ENCODE results near the gene BAG3.

Gene BAG3

GRCh38 chr10:119665901-119666708, 14.9 kb downstream of the BAG3 start:
- no peak for DNase-seq (ENCODE audit: extremely low read depth in 1 of 2, low read depth in 1 of 2)

- DNase-seq (ENCODE audit: extremely low read depth in 1 of 2, low read depth in 1 of 2) = no peak
Measured at GRCh38 chr10:119666709-119667004, 15.5 kb downstream of the BAG3 start.

GRCh38 chr10:119667562-119668328, 16.6 kb downstream of the BAG3 start:
- no peak for DNase-seq (ENCODE audit: extremely low read depth in 1 of 2, low read depth in 1 of 2)

GRCh38 chr10:119668461-119668860, 17.3 kb downstream of the BAG3 start:
- no peak for DNase-seq (ENCODE audit: extremely low read depth in 1 of 2, low read depth in 1 of 2)

- DNase-seq (ENCODE audit: extremely low read depth in 1 of 2, low read depth in 1 of 2) = no peak
Measured at GRCh38 chr10:119669331-119669730, 18.2 kb downstream of the BAG3 start.

GRCh38 chr10:119669975-119670640, 18.9 kb downstream of the BAG3 start:
- no peak for DNase-seq (ENCODE audit: extremely low read depth in 1 of 2, low read depth in 1 of 2)

GRCh38 chr10:119670717-119671116, 19.5 kb downstream of the BAG3 start:
- no peak for DNase-seq (ENCODE audit: extremely low read depth in 1 of 2, low read depth in 1 of 2)

- DNase-seq (ENCODE audit: extremely low read depth in 1 of 2, low read depth in 1 of 2) = no peak
Measured at GRCh38 chr10:119671381-119671780, 20.2 kb downstream of the BAG3 start.

- no peak for DNase-seq (ENCODE audit: extremely low read depth in 1 of 2, low read depth in 1 of 2)
Measured at GRCh38 chr10:119672291-119672690, 21.1 kb downstream of the BAG3 start.

- no peak for DNase-seq (ENCODE audit: extremely low read depth in 1 of 2, low read depth in 1 of 2)
Measured at GRCh38 chr10:119673271-119673670, 22.1 kb downstream of the BAG3 start.

GRCh38 chr10:119675483-119676170, 24.4 kb downstream of the BAG3 start:
- DNase-seq (ENCODE audit: extremely low read depth in 1 of 2, low read depth in 1 of 2) = no peak

- no peak for DNase-seq (ENCODE audit: extremely low read depth in 1 of 2, low read depth in 1 of 2)
Measured at GRCh38 chr10:119677126-119677525, 25.9 kb downstream of the BAG3 start.

GRCh38 chr10:119677904-119678755, 26.9 kb downstream of the BAG3 start:
- no peak for DNase-seq (ENCODE audit: extremely low read depth in 1 of 2, low read depth in 1 of 2)

GRCh38 chr10:119679480-119679829, 28.3 kb downstream of the BAG3 start:
- DNase-seq (ENCODE audit: extremely low read depth in 1 of 2, low read depth in 1 of 2) = no peak

- no peak for DNase-seq (ENCODE audit: extremely low read depth in 1 of 2, low read depth in 1 of 2)
Measured at GRCh38 chr10:119680050-119680449, 28.9 kb downstream of the BAG3 start.

GRCh38 chr10:119680650-119681081, 29.5 kb downstream of the BAG3 start:
- DNase-seq (ENCODE audit: extremely low read depth in 1 of 2, low read depth in 1 of 2) = no peak

GRCh38 chr10:119686465-119687191, 35.4 kb downstream of the BAG3 start:
- peak; percentile 54 to 72 for DNase-seq (ENCODE audit: extremely low read depth in 1 of 2, low read depth in 1 of 2)

- no peak for DNase-seq (ENCODE audit: extremely low read depth in 1 of 2, low read depth in 1 of 2)
Measured at GRCh38 chr10:119687192-119688032, 36.2 kb downstream of the BAG3 start.

- no peak for DNase-seq (ENCODE audit: extremely low read depth in 1 of 2, low read depth in 1 of 2)
Measured at GRCh38 chr10:119688033-119688508, 36.9 kb downstream of the BAG3 start.
